Small intestine (tissue), 7 donors: ENCODE results near the gene HIPK2. TPM values are rescaled to one million over a fixed set of nuclear protein-coding genes. Genes with fewer than 3 reads are reported as not detected.
"Not testable (repeated sequence)": the region's sequence is repeated elsewhere in the genome, so short reads cannot be mapped to it uniquely, and the experiment has no call there.

Source experiments
- DNase-seq, 2 donors: peaks; one replicate each; pipeline versions ENCODE4 v3.0.0 to v3.0.0-alpha.2; 2013
- FAIRE-seq: peaks from 2 replicates; lab custom pipeline; 2012; peaks lifted over from hg19 to GRCh38; lab: Jason Lieb, UNC
- H3K27ac ChIP-seq, 3 donors: one replicate each; pipeline ENCODE4 v1.5.1; 2013; ENCODE audit warnings: low read length in 2 of 3, mild to moderate bottlenecking in 2 of 3, control low read depth in 1 of 3, inconsistent platforms in 1 of 3, low read depth in 1 of 3, moderate library complexity in 1 of 3
- H3K27me3 ChIP-seq, 3 donors: one replicate each; pipeline ENCODE4 v1.6.1; 2013; ENCODE audit warnings: low read length in 3 of 3, inconsistent platforms in 1 of 3; ENCODE audit not compliant: control insufficient read depth in 3 of 3, insufficient read depth in 3 of 3
- H3K36me3 ChIP-seq, 3 donors: one replicate each; pipeline ENCODE4 v1.6.1; 2013; ENCODE audit warnings: low read length in 3 of 3, inconsistent platforms in 1 of 3, low read depth in 1 of 3, mild to moderate bottlenecking in 1 of 3, moderate library complexity in 1 of 3; ENCODE audit not compliant: control insufficient read depth in 3 of 3, insufficient read depth in 2 of 3
- H3K4me1 ChIP-seq, 3 donors: one replicate each; pipeline ENCODE4 v1.6.1; 2013; ENCODE audit warnings: low read length in 2 of 3, inconsistent platforms in 1 of 3, low read depth in 1 of 3, mild to moderate bottlenecking in 1 of 3, moderate library complexity in 1 of 3; ENCODE audit not compliant: control insufficient read depth in 3 of 3, insufficient read depth in 2 of 3
- H3K4me3 ChIP-seq, 3 donors: one replicate each; pipeline ENCODE4 v1.5.1; 2013; ENCODE audit warnings: low read length in 3 of 3, control low read depth in 1 of 3, inconsistent platforms in 1 of 3, low read depth in 1 of 3, mild to moderate bottlenecking in 1 of 3, moderate library complexity in 1 of 3
- H3K9me3 ChIP-seq, 2 donors: one replicate each; pipeline ENCODE4 v1.6.1; 2013; ENCODE audit warnings: low read depth in 1 of 2, low read length in 1 of 2; ENCODE audit not compliant: control insufficient read depth in 2 of 2, insufficient read depth in 1 of 2
- WGBS, 3 donors: extraction: QIAGEN DNeasy Blood & Tissue Kit; methylation state at CpG; one replicate each; pipeline ENCODE4 v1.1.7; 2013; 5-methylcytosine and 5-hydroxymethylcytosine counted together
- polyA plus RNA-seq, 4 donors: library from polyadenylated mRNA; stranded (reverse) in 3 of 4; unstranded in 1 of 4; fragments of 200-250 nt in 3 of 4; fragments of 120-200 nt in 1 of 4; gene quantifications; one replicate each; pipeline versions ENCODE4 v1.2.1 to v1.2.3, GENCODE V29; 2013
- donor health status: healthy with polysubstance abuse.
- donor health status: control.
- donor health status: control.
- donor health status: Bipolar disorder and iron deficiency.
- donor health status: healthy.

HIPK2 gene
- polyA plus RNA-seq, 4 donors: 3.2 to 11.4 (median 7.2) TPM

- peaks cover 0 to 8% (median 2%) of the 10 kb centered on the region in 3 donors for H3K4me1 ChIP-seq
- no peak overlapping the region for H3K27ac ChIP-seq
- no peaks in the 10 kb centered on the region for H3K27me3 ChIP-seq
- no peaks in the 10 kb centered on the region for H3K9me3 ChIP-seq
- WGBS, 3 donors: 95 to 100% (median 99%) methylated on average over 2 of the region's 2 CpGs
- DNase-seq (no peak), FAIRE-seq (no peak)
- H3K36me3 ChIP-seq: peaks cover 0 to 10% (median 0%) of the 10 kb centered on the region in 3 donors
- H3K4me3 ChIP-seq: no peak overlapping the region
Measured at GRCh38 chr7:139676390-139676789, 101.4 kb downstream of the HIPK2 start.

GRCh38 chr7:139675127-139676125, 102.4 kb downstream of the HIPK2 start:
- 72 to 88% (median 83%) methylated on average over 12 of the region's 12 CpGs for WGBS, 3 donors
- Histone ChIP-seq H3K27ac (no peak overlapping the region), H3K4me1 (peaks cover 0 to 8% (median 2%) of the 10 kb centered on the region in 3 donors), H3K27me3 (no peaks in the 10 kb centered on the region), H3K36me3 (peaks cover 0 to 10% (median 0%) of the 10 kb centered on the region in 3 donors), H3K4me3 (no peak overlapping the region), H3K9me3 (no peaks in the 10 kb centered on the region)
- DNase-seq (no peak), FAIRE-seq (no peak)

- Histone ChIP-seq H3K4me3 (no peak overlapping the region), H3K27me3 (no peaks in the 10 kb centered on the region), H3K36me3 (peaks cover 0 to 10% (median 0%) of the 10 kb centered on the region in 3 donors), H3K9me3 (no peaks in the 10 kb centered on the region), H3K27ac (no peak overlapping the region), H3K4me1 (peaks cover 0 to 1% (median 0%) of the 10 kb centered on the region in 3 donors)
- FAIRE-seq: no peak
- DNase-seq: no peak
- 76 to 81% (median 76%) methylated on average over 8 of the region's 8 CpGs for WGBS, 3 donors
Measured at GRCh38 chr7:139674752-139675126, 103.1 kb downstream of the HIPK2 start.

GRCh38 chr7:139674341-139674740, 103.5 kb downstream of the HIPK2 start:
- FAIRE-seq: no peak
- no peak overlapping the region for H3K4me3 ChIP-seq
- DNase-seq: no peak
- no peaks in the 10 kb centered on the region for H3K27me3 ChIP-seq
- H3K4me1 ChIP-seq: no peaks in the 10 kb centered on the region
- no peak overlapping the region for H3K27ac ChIP-seq
- H3K9me3 ChIP-seq: no peaks in the 10 kb centered on the region
- H3K36me3 ChIP-seq: peaks cover 0 to 10% (median 0%) of the 10 kb centered on the region in 3 donors
- 92 to 93% (median 92%) methylated on average over 10 of the region's 10 CpGs for WGBS, 3 donors

GRCh38 chr7:139673762-139674161, 104.0 kb downstream of the HIPK2 start:
- FAIRE-seq (no peak), DNase-seq (no peak)
- 89 to 93% (median 89%) methylated on average over 6 of the region's 6 CpGs for WGBS, 3 donors
- peaks cover 0 to 10% (median 0%) of the 10 kb centered on the region in 3 donors for H3K36me3 ChIP-seq
- H3K9me3 ChIP-seq: no peaks in the 10 kb centered on the region
- H3K27me3 ChIP-seq: no peaks in the 10 kb centered on the region
- H3K4me3 ChIP-seq: no peak overlapping the region
- H3K4me1 ChIP-seq: no peaks in the 10 kb centered on the region
- no peak overlapping the region for H3K27ac ChIP-seq

GRCh38 chr7:139673230-139673629, 104.6 kb downstream of the HIPK2 start:
- Histone ChIP-seq H3K4me1 (no peaks in the 10 kb centered on the region), H3K4me3 (no peak overlapping the region), H3K27ac (peak overlapping the region in 1 of 3 donors; percentile 29), H3K9me3 (no peaks in the 10 kb centered on the region), H3K36me3 (peaks cover 0 to 10% (median 0%) of the 10 kb centered on the region in 3 donors), H3K27me3 (no peaks in the 10 kb centered on the region)
- WGBS, 3 donors: 64 to 80% (median 72%) methylated on average over 5 of the region's 5 CpGs
- FAIRE-seq: no peak
- no peak for DNase-seq

GRCh38 chr7:139671967-139672366, 105.8 kb downstream of the HIPK2 start:
- WGBS, 3 donors: 77 to 92% (median 82%) methylated on average over 3 of the region's 3 CpGs
- no peak overlapping the region for H3K27ac ChIP-seq
- no peaks in the 10 kb centered on the region for H3K4me1 ChIP-seq
- H3K36me3 ChIP-seq: peaks cover 0 to 8% (median 0%) of the 10 kb centered on the region in 3 donors
- H3K27me3 ChIP-seq: no peaks in the 10 kb centered on the region
- H3K4me3 ChIP-seq: no peak overlapping the region
- no peaks in the 10 kb centered on the region for H3K9me3 ChIP-seq
- FAIRE-seq (no peak), DNase-seq (no peak)

GRCh38 chr7:139670662-139671061, 107.1 kb downstream of the HIPK2 start:
- not testable (repeated sequence) for H3K27ac ChIP-seq, DNase-seq, H3K36me3 ChIP-seq, H3K4me3 ChIP-seq, H3K27me3 ChIP-seq, H3K4me1 ChIP-seq, FAIRE-seq, H3K9me3 ChIP-seq
- WGBS, 3 donors: 97 to 98% (median 98%) methylated on average over 7 of the region's 7 CpGs
